Muscle layer of colon (tissue), 2 donors: ENCODE data around the gene SYMPK.

Source experiments
- H3K27ac ChIP-seq: one replicate; pipeline ENCODE4 v1.7.0; 2013; ENCODE audit warnings: low read depth, mild to moderate bottlenecking, low read length, moderate library complexity
- H3K27me3 ChIP-seq, 2 donors: one replicate each; pipeline ENCODE4 v1.7.0; 2013; ENCODE audit warnings: low read length in 2 of 2, mild to moderate bottlenecking in 2 of 2; ENCODE audit not compliant: insufficient read depth in 2 of 2, control insufficient read depth in 1 of 2
- H3K36me3 ChIP-seq: one replicate; pipeline ENCODE4 v1.7.0; 2013; ENCODE audit warnings: mild to moderate bottlenecking, low read length; ENCODE audit not compliant: insufficient read depth
- H3K4me1 ChIP-seq: one replicate; pipeline ENCODE4 v1.7.0; 2013; ENCODE audit warnings: mild to moderate bottlenecking, low read length; ENCODE audit not compliant: insufficient read depth
- H3K4me3 ChIP-seq, 2 donors: one replicate each; pipeline ENCODE4 v1.7.0; 2013; ENCODE audit warnings: low read length in 2 of 2, low read depth in 1 of 2, mild to moderate bottlenecking in 1 of 2, moderate library complexity in 1 of 2
- H3K9ac ChIP-seq: one replicate; pipeline ENCODE4 v1.7.0; 2013; ENCODE audit warnings: low read length
- H3K9me3 ChIP-seq: one replicate; pipeline ENCODE4 v1.7.0; 2013; ENCODE audit warnings: mild to moderate bottlenecking, low read length
- donor health status: abdominal sarcoma.
- donor health status: Adenocarcinoma of cecum.

The SYMPK gene

GRCh38 chr19:45862564-45863334, at the start of gene SYMPK:
SYMPK (minus strand) TSS chr19:45863147; CDS start chr19:45854495, 8,652 bp downstream.
- H3K36me3 ChIP-seq = no peaks in the 10 kb centered on the region
- H3K4me3 ChIP-seq = peak within 1 kb of the TSS; percentile 52 to 87
- peak within 1 kb of the TSS; percentile 77 for H3K27ac ChIP-seq
- H3K9me3 ChIP-seq = no peaks in the 10 kb centered on the region
- peaks cover 15 to 19% of the 10 kb centered on the region in 2 donors for H3K27me3 ChIP-seq
- H3K4me1 ChIP-seq = peaks cover 16% of the 10 kb centered on the region
- peak within 1 kb of the TSS; percentile 81 for H3K9ac ChIP-seq

GRCh38 chr19:45911291-45911690, 48.3 kb upstream of the SYMPK start:
- Histone ChIP-seq H3K4me1 (no peaks in the 10 kb centered on the region), H3K4me3 (no peak overlapping the region), H3K9me3 (no peaks in the 10 kb centered on the region), H3K36me3 (no peaks in the 10 kb centered on the region), H3K9ac (no peak overlapping the region), H3K27ac (no peak overlapping the region), H3K27me3 (no peaks in the 10 kb centered on the region)

DNA sequence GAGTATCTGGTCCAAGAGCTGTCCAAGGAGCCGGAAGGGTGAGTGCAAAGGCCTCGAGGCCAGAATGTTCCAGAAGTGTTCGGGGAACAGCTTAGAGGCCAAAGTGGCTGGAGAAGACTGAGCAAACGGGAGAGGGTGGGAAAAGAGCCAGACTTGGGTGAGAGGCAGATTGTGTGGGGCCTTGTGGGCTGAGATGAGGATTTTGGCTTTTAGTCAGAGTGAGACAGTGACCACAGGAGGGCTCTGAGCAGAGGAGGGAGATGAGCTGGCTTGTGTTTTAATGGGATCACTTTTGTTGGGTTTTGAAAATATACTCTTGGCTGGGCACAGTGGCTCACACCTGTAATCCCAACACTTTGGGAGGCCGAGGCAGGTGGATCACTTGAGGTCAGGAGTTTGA, 46.0 kb upstream of the SYMPK start:
- Histone ChIP-seq H3K4me1 (no peaks in the 10 kb centered on the region), H3K27ac (no peak overlapping the region), H3K9me3 (no peaks in the 10 kb centered on the region), H3K9ac (no peak overlapping the region), H3K4me3 (no peak overlapping the region), H3K36me3 (no peaks in the 10 kb centered on the region), H3K27me3 (no peaks in the 10 kb centered on the region)

- H3K36me3 ChIP-seq = no peaks in the 10 kb centered on the region
- peaks cover 5% of the 10 kb centered on the region for H3K4me1 ChIP-seq
- H3K27me3 ChIP-seq = no peaks in the 10 kb centered on the region
- no peak overlapping the region for H3K27ac ChIP-seq
- no peaks in the 10 kb centered on the region for H3K9me3 ChIP-seq
- H3K4me3 ChIP-seq = no peak overlapping the region
- H3K9ac ChIP-seq = no peak overlapping the region
Measured at GRCh38 chr19:45906221-45906620, 43.3 kb upstream of the SYMPK start.

- Histone ChIP-seq H3K36me3 (peaks cover under 1% of the 10 kb centered on the region), H3K27ac (no peak overlapping the region), H3K27me3 (no peaks in the 10 kb centered on the region), H3K4me1 (peaks cover 15% of the 10 kb centered on the region), H3K9me3 (no peaks in the 10 kb centered on the region), H3K9ac (no peak overlapping the region), H3K4me3 (no peak overlapping the region)
Measured at GRCh38 chr19:45905011-45905410, 42.1 kb upstream of the SYMPK start.

- H3K9me3 ChIP-seq = no peaks in the 10 kb centered on the region
- H3K9ac ChIP-seq = peak overlapping the region; percentile 44
- peak overlapping the region; percentile 77 to 88 for H3K4me3 ChIP-seq
- peak overlapping the region; percentile 80 for H3K27ac ChIP-seq
- H3K27me3 ChIP-seq = no peaks in the 10 kb centered on the region
- peaks cover 16% of the 10 kb centered on the region for H3K36me3 ChIP-seq
- H3K4me1 ChIP-seq = peaks cover 16% of the 10 kb centered on the region
Measured at GRCh38 chr19:45902651-45903625, 40.0 kb upstream of the SYMPK start.

DNA sequence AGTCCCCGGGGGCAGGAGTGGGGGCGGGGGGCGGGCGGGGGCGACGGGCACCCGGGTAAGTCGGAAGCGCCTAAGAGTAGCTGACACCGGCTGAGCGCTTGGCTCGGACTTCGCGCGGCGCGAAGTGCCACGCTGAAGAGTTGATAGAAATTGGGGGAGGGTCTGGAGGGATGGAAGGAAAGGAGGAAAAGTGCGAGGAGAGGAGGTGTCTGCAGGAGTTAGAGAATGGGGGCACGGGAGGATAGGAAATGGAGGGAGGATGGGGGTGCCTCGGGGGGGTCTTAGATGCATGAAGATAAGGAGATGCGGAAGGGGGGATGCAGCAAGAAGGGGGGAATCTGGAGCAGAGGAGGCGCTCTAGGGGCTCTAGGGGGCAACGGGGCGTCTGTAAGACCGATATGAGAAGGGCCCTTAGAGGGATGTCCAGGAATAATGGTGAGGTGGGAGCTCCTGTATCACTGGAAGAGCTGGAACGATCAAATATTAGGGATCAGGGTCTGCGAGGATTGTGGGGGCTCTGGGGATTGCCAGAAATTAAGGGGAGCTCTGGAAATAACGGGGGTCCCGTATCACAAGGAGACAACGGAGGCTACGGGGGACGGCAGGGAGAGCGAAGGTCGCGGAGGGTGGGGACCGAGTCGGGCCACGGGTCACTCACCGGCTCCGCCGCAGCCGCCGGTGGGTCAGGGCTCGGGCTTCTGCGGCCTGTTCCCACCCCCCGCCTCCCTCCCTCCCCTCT, 39.1 kb upstream of the SYMPK start, which contains the start of gene MYPOP:
MYPOP (minus strand) TSS at position 702 of the 739 bp plus-strand sequence. CDS start 840 bp downstream, outside the sequence.
- H3K9me3 ChIP-seq = no peaks in the 10 kb centered on the region
- peaks cover 16% of the 10 kb centered on the region for H3K4me1 ChIP-seq
- H3K4me3 ChIP-seq = peak within 1 kb of the TSS; percentile 77 to 88
- peak within 1 kb of the TSS; percentile 80 for H3K27ac ChIP-seq
- peak within 1 kb of the TSS; percentile 44 for H3K9ac ChIP-seq
- H3K27me3 ChIP-seq = no peaks in the 10 kb centered on the region
- peaks cover 16% of the 10 kb centered on the region for H3K36me3 ChIP-seq

DNA sequence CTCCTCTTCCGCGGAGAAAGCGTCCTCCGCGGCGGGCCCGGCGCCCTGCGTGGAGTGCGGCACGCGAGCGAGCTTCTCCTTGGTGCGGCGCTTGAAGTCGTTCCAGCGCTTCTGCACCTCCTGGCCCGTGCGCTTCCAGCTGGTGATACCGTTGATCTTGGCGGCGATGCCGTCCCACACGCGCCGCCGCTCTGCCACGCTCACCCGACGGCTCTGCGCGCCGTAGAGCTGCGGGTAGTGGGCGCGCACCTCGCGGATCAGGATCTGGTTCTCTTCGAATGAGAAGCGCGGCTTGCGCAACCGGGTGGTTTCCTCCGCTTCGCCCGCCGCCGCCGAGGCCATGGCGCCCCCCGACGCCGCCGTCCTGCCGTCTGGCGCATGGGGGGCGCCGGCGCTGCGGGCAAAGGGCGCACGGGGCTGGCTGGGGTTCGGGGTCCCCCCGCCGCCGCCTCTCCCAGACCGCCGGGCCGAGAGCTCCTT, 38.5 kb upstream of the SYMPK start:
- Histone ChIP-seq H3K27me3 (no peaks in the 10 kb centered on the region), H3K4me3 (peak overlapping the region; percentile 47 to 88), H3K27ac (no peak overlapping the region), H3K4me1 (peaks cover 16% of the 10 kb centered on the region), H3K36me3 (peaks cover 16% of the 10 kb centered on the region), H3K9me3 (no peaks in the 10 kb centered on the region), H3K9ac (no peak overlapping the region)

DNA sequence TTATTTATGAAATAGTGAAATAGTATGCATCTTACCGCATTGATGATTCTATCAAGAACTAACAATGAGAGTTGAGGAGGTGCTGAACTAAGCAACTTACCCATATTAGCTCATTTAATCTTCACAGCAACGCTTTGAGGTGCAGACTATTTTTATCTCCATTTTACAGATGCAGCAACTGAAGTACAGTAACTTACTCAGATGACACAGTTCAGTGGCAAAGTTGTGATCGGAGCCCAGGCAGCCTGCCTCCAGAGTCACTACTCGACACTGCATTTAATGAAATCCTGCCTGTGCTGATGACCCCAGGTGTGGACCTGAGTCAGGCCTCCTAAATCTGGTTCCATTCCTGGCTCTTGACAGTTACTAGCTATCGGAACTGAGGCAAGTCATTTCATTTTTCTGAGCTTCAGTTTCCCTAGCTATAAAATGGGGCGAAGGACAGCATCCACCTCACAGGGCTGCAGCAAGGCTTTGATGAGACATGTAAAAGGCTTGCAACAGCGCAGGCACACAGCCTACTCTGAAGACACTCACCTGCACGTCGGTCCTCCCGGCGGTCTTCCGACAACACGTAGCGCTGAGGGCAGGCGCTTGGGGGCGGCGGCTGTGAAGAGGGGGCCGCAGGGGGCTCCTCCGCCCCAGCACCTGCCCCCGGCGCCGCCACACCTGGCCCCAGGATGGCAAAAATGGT, 37.9 kb upstream of the SYMPK start:
- Histone ChIP-seq H3K9me3 (no peaks in the 10 kb centered on the region), H3K27ac (no peak overlapping the region), H3K4me3 (peak overlapping the region; percentile 47 to 88), H3K36me3 (peaks cover 16% of the 10 kb centered on the region), H3K27me3 (no peaks in the 10 kb centered on the region), H3K4me1 (peaks cover 16% of the 10 kb centered on the region), H3K9ac (no peak overlapping the region)

- H3K36me3 ChIP-seq = peaks cover 16% of the 10 kb centered on the region
- H3K9ac ChIP-seq = no peak overlapping the region
- no peak overlapping the region for H3K27ac ChIP-seq
- H3K4me1 ChIP-seq = peaks cover 16% of the 10 kb centered on the region
- H3K4me3 ChIP-seq = no peak overlapping the region
- H3K27me3 ChIP-seq = no peaks in the 10 kb centered on the region
- no peaks in the 10 kb centered on the region for H3K9me3 ChIP-seq
Measured at GRCh38 chr19:45899919-45900589, 37.1 kb upstream of the SYMPK start.
